ENCODE results near the gene STAU1. TPM values are rescaled to one million over a fixed set of nuclear protein-coding genes. Genes with fewer than 3 reads are reported as not detected.

STAU1 gene
- total and polyA plus RNA-seq, 10 of the 15 experiments (the other 5 are each of a cell fraction or from before 2014, with no cell fraction given): 13.9 to 66.2 (median 45.6) TPM

DNA sequence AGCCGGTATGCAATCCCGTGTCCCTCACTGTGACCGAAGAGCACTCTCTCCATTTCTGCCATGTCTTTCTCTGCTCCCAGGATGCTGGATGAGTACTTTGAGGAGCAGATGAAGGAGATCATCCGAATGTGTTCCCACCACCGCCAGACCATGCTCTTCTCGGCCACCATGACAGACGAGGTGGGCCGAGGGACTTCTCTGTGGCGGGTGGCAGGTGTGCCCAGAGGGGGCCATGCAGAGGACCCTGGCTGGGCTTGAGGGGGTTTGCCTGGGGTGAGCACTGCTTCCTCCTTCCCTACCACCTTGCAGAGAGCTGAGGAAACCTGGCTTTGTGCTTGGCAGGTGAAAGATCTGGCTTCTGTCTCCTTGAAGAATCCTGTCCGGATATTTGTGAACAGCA lies 45.1 kb upstream of the STAU1 start (continued):
- TF ChIP-seq, protein P1, sequence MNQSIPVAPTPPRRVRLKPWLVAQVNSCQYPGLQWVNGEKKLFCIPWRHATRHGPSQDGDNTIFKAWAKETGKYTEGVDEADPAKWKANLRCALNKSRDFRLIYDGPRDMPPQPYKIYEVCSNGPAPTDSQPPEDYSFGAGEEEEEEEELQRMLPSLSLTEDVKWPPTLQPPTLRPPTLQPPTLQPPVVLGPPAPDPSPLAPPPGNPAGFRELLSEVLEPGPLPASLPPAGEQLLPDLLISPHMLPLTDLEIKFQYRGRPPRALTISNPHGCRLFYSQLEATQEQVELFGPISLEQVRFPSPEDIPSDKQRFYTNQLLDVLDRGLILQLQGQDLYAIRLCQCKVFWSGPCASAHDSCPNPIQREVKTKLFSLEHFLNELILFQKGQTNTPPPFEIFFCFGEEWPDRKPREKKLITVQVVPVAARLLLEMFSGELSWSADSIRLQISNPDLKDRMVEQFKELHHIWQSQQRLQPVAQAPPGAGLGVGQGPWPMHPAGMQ (IDR thresholded peaks at IDR 0.05; ENCODE audit: borderline replicate concordance): no peak
- TF ChIP-seq, protein P2, sequence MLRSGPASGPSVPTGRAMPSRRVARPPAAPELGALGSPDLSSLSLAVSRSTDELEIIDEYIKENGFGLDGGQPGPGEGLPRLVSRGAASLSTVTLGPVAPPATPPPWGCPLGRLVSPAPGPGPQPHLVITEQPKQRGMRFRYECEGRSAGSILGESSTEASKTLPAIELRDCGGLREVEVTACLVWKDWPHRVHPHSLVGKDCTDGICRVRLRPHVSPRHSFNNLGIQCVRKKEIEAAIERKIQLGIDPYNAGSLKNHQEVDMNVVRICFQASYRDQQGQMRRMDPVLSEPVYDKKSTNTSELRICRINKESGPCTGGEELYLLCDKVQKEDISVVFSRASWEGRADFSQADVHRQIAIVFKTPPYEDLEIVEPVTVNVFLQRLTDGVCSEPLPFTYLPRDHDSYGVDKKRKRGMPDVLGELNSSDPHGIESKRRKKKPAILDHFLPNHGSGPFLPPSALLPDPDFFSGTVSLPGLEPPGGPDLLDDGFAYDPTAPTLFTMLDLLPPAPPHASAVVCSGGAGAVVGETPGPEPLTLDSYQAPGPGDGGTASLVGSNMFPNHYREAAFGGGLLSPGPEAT (IDR thresholded peaks at IDR 0.05; ENCODE audit: low read depth): no peak
- TF ChIP-seq, protein P3, sequence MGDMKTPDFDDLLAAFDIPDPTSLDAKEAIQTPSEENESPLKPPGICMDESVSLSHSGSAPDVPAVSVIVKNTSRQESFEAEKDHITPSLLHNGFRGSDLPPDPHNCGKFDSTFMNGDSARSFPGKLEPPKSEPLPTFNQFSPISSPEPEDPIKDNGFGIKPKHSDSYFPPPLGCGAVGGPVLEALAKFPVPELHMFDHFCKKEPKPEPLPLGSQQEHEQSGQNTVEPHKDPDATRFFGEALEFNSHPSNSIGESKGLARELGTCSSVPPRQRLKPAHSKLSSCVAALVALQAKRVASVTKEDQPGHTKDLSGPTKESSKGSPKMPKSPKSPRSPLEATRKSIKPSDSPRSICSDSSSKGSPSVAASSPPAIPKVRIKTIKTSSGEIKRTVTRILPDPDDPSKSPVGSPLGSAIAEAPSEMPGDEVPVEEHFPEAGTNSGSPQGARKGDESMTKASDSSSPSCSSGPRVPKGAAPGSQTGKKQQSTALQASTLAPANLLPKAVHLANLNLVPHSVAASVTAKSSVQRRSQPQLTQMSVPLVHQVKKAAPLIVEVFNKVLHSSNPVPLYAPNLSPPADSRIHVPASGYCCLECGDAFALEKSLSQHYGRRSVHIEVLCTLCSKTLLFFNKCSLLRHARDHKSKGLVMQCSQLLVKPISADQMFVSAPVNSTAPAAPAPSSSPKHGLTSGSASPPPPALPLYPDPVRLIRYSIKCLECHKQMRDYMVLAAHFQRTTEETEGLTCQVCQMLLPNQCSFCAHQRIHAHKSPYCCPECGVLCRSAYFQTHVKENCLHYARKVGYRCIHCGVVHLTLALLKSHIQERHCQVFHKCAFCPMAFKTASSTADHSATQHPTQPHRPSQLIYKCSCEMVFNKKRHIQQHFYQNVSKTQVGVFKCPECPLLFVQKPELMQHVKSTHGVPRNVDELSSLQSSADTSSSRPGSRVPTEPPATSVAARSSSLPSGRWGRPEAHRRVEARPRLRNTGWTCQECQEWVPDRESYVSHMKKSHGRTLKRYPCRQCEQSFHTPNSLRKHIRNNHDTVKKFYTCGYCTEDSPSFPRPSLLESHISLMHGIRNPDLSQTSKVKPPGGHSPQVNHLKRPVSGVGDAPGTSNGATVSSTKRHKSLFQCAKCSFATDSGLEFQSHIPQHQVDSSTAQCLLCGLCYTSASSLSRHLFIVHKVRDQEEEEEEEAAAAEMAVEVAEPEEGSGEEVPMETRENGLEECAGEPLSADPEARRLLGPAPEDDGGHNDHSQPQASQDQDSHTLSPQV (IDR thresholded peaks at IDR 0.05): no peak
- TF ChIP-seq CHD1 (IDR thresholded peaks at IDR 0.05; ENCODE audit: low read depth, low read length): no peak
- TF ChIP-seq FOXK2 (IDR thresholded peaks at IDR 0.05): no peak
